ENCODE results near the gene PRKCD. TPM values are rescaled to one million over a fixed set of nuclear protein-coding genes. Genes with fewer than 3 reads are reported as not detected.

The PRKCD gene
- total RNA-seq, 2 experiments from 2014 or later, result 18.1 to 20.1 TPM

DNA sequence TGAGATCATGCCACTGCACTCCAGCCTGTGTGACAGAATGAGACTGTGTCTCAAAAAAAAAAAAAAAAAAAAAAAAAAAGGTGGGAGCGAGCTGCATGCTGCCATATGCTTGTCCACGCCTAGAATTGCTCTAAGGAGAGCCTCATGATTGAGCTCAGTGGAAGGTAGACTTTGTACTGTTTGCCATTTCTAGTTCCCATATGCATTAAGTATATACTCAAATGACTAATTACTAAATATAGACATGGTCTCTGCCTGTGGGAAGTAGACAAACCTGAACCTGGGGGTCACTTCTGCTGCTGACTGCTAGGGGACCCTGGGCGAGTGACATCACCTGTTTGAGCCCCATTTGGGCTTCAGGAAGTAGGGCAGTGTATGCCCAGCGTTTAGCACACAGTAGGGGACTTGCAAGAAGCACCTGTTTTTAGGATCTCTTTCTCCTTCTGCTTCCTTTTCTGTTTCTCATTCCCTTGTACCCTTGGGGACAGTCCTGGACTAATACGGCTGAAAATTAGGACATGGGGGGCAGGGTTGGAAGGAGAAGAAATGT, 27.2 kb downstream of the PRKCD start:
- CTCF ChIA-PET, result no interaction called here
- Mint-ChIP-seq H3K27ac (no peak overlapping the region), H3K27me3 (no peaks in the 10 kb centered on the region), H3K4me1 (ENCODE audit: low read depth) (no peaks in the 10 kb centered on the region), H3K9me3 (no peaks in the 10 kb centered on the region), H3K4me3 (no peak overlapping the region), H3K36me3 (ENCODE audit: low read depth) (peaks cover 73% of the 10 kb centered on the region)
- H3K4me3 ChIP-seq (ENCODE audit: low read length), result no peak overlapping the region
- no peaks in the 10 kb centered on the region for H3K4me1 ChIP-seq (ENCODE audit: insufficient read depth, low read length)
- intact Hi-C loops (cut with DNase I, micrococcal nuclease), result no loop called here
- no peak for ATAC-seq (ENCODE audit: poor library complexity)
- H3K9me3 ChIP-seq (ENCODE audit: control insufficient read depth in 1 of 2, insufficient read depth in 1 of 2, low read length in 2 of 2), result no peaks in the 10 kb centered on the region
- TF ChIP-seq, protein P1, sequence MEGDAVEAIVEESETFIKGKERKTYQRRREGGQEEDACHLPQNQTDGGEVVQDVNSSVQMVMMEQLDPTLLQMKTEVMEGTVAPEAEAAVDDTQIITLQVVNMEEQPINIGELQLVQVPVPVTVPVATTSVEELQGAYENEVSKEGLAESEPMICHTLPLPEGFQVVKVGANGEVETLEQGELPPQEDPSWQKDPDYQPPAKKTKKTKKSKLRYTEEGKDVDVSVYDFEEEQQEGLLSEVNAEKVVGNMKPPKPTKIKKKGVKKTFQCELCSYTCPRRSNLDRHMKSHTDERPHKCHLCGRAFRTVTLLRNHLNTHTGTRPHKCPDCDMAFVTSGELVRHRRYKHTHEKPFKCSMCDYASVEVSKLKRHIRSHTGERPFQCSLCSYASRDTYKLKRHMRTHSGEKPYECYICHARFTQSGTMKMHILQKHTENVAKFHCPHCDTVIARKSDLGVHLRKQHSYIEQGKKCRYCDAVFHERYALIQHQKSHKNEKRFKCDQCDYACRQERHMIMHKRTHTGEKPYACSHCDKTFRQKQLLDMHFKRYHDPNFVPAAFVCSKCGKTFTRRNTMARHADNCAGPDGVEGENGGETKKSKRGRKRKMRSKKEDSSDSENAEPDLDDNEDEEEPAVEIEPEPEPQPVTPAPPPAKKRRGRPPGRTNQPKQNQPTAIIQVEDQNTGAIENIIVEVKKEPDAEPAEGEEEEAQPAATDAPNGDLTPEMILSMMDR (IDR thresholded peaks at IDR 0.05), result no peak
- POLR2A ChIA-PET, result interaction anchor here (0.6 kb wide), 1 partner anchor 451 kb away, joined by 3 read pairs; no protein-coding TSS in a partner anchor
- DNase-seq, result no peak
- H3K27ac ChIP-seq (ENCODE audit: low read depth in 1 of 2, low read length in 2 of 2), result no peak overlapping the region
- H3K36me3 ChIP-seq (ENCODE audit: insufficient read depth, low read length), result peaks cover 65% of the 10 kb centered on the region
- no peaks in the 10 kb centered on the region for H3K27me3 ChIP-seq (ENCODE audit: control insufficient read depth in 1 of 2, insufficient read depth in 2 of 2, low read length in 2 of 2)

DNA sequence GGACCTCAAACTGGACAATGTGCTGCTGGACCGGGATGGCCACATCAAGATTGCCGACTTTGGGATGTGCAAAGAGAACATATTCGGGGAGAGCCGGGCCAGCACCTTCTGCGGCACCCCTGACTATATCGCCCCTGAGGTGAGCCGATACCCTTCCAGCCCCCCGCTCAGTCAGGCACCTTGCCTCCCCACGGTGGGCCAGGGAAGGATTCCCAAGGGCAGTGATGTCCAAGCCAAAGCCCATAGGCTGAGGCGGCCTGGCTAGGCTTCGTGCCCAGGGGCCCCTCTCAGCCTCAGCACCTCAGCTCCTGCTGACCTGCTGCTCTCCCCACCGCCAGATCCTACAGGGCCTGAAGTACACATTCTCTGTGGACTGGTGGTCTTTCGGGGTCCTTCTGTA, 27.7 kb downstream of the PRKCD start:
- Histone ChIP-seq H3K4me1 (ENCODE audit: insufficient read depth, low read length) (no peaks in the 10 kb centered on the region), H3K36me3 (ENCODE audit: insufficient read depth, low read length) (peaks cover 62% of the 10 kb centered on the region), H3K4me3 (ENCODE audit: low read length) (no peak overlapping the region), H3K9me3 (ENCODE audit: control insufficient read depth in 1 of 2, insufficient read depth in 1 of 2, low read length in 2 of 2) (no peaks in the 10 kb centered on the region), H3K27ac (ENCODE audit: low read depth in 1 of 2, low read length in 2 of 2) (no peak overlapping the region), H3K27me3 (ENCODE audit: control insufficient read depth in 1 of 2, insufficient read depth in 2 of 2, low read length in 2 of 2) (no peaks in the 10 kb centered on the region)
- POLR2A ChIA-PET, result interaction anchor here (0.6 kb wide), 1 partner anchor 450 kb away, joined by 3 read pairs; no protein-coding TSS in a partner anchor
- Mint-ChIP-seq H3K4me1 (ENCODE audit: low read depth) (no peaks in the 10 kb centered on the region), H3K27me3 (no peaks in the 10 kb centered on the region), H3K4me3 (no peak overlapping the region), H3K36me3 (ENCODE audit: low read depth) (peaks cover 68% of the 10 kb centered on the region), H3K9me3 (no peaks in the 10 kb centered on the region), H3K27ac (no peak overlapping the region)
- peak in 1 of 14 experiments; percentile 3 for DNase-seq
- CTCF ChIA-PET, result no interaction called here
- no peak for ATAC-seq (ENCODE audit: poor library complexity)
- TF ChIP-seq, protein P1 (IDR thresholded peaks at IDR 0.05), result no peak
- intact Hi-C loops (cut with DNase I, micrococcal nuclease), result no loop called here

DNA sequence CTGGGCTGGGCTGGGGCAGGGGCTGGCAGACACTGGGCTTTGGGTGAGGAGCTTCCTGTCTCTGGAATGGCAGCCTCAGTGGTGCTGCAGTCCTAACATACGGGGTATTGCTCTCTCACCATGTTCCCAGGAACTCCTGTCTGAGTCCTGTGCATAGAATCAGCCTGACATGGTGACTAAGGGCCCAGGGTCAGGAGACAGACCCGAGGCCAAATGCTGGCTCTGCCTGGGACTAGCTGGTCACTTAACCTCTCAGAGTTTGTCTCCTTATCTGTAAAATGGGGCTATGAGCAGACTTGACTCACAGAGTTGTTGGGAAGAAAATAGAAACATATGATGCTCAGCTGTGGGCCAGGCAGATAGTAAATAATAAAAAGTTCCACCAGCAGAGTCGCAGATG, 28.3 kb downstream of the PRKCD start:
- H3K9me3 Mint-ChIP-seq, result no peaks in the 10 kb centered on the region
- H3K36me3 Mint-ChIP-seq (ENCODE audit: low read depth), result peaks cover 62% of the 10 kb centered on the region
- no peaks in the 10 kb centered on the region for H3K9me3 ChIP-seq (ENCODE audit: control insufficient read depth in 1 of 2, insufficient read depth in 1 of 2, low read length in 2 of 2)
- H3K4me3 ChIP-seq (ENCODE audit: low read length), result no peak overlapping the region
- no peaks in the 10 kb centered on the region for H3K4me1 ChIP-seq (ENCODE audit: insufficient read depth, low read length)
- peaks cover 62% of the 10 kb centered on the region for H3K36me3 ChIP-seq (ENCODE audit: insufficient read depth, low read length)
- no peak overlapping the region for H3K27ac ChIP-seq (ENCODE audit: low read depth in 1 of 2, low read length in 2 of 2)
- H3K27me3 ChIP-seq (ENCODE audit: control insufficient read depth in 1 of 2, insufficient read depth in 2 of 2, low read length in 2 of 2), result no peaks in the 10 kb centered on the region
- no peak for DNase-seq
- POLR2A ChIA-PET, result no interaction called here
- TF ChIP-seq, protein P1 (IDR thresholded peaks at IDR 0.05), result no peak
- no peak overlapping the region for H3K27ac Mint-ChIP-seq
- no peak overlapping the region for H3K4me3 Mint-ChIP-seq
- CTCF ChIA-PET, result no interaction called here
- no peaks in the 10 kb centered on the region for H3K27me3 Mint-ChIP-seq
- no peaks in the 10 kb centered on the region for H3K4me1 Mint-ChIP-seq (ENCODE audit: low read depth)
- intact Hi-C loops (cut with DNase I, micrococcal nuclease), result no loop called here
- no peak for ATAC-seq (ENCODE audit: poor library complexity)

Data from CD4-positive, alpha-beta T cell (primary cell).